Mesodermal cell (in vitro differentiated cells): ENCODE measurements around the gene ARL5B.
A peak's percentile ranks its signal among the peaks of the same experiment; 100 is the strongest.
"Not testable (repeated sequence)": the region's sequence is repeated elsewhere in the genome, so short reads cannot be mapped to it uniquely, and the experiment has no call there.

ENCODE experiments used
- H3K27ac ChIP-seq: 2 replicates; pipeline ENCODE4 v1.7.0; 2013; ENCODE audit warnings: mild to moderate bottlenecking, low read depth, low read length, moderate library complexity; ENCODE audit not compliant: severe bottlenecking
- H3K36me3 ChIP-seq: 2 replicates; pipeline ENCODE4 v1.7.1; 2013; ENCODE audit warnings: mild to moderate bottlenecking, low read length, moderate library complexity; ENCODE audit not compliant: control insufficient read depth, insufficient read depth
- H3K4me1 ChIP-seq: one replicate; pipeline ENCODE4 v1.7.1; 2013; ENCODE audit warnings: mild to moderate bottlenecking, low read length; ENCODE audit not compliant: insufficient read depth, control insufficient read depth, poor library complexity, severe bottlenecking
- H3K4me3 ChIP-seq: 2 replicates; pipeline ENCODE4 v1.7.0; 2013; ENCODE audit warnings: low read length, control low read depth, mild to moderate bottlenecking; ENCODE audit not compliant: insufficient read depth, poor library complexity, severe bottlenecking; ENCODE audit errors: extremely low read depth
- H3K9me3 ChIP-seq: 2 replicates; pipeline ENCODE4 v1.7.1; 2013; ENCODE audit warnings: mild to moderate bottlenecking, low read length, moderate library complexity; ENCODE audit not compliant: control insufficient read depth
- WGBS, 2 experiments: methylation state at CpG; one replicate each; pipeline ENCODE4 v1.1.5; 2013; ENCODE audit warnings: missing lambda C conversion rate in 2 of 2; ENCODE audit not compliant: insufficient coverage in 2 of 2; 5-methylcytosine and 5-hydroxymethylcytosine counted together

Gene ARL5B

GRCh38 chr10:18635995-18636394 is 23.2 kb upstream of the ARL5B start:
- H3K27ac ChIP-seq: no peak overlapping the region
- peaks cover 11% of the 10 kb centered on the region for H3K36me3 ChIP-seq
- H3K4me1 ChIP-seq: no peaks in the 10 kb centered on the region
- H3K9me3 ChIP-seq: no peaks in the 10 kb centered on the region
- WGBS, 2 experiments: 100% methylated on average over 3 of the region's 4 CpGs; no CpG with 5 or more reads in 1 of the 2 experiments
- H3K4me3 ChIP-seq: no peak overlapping the region

DNA sequence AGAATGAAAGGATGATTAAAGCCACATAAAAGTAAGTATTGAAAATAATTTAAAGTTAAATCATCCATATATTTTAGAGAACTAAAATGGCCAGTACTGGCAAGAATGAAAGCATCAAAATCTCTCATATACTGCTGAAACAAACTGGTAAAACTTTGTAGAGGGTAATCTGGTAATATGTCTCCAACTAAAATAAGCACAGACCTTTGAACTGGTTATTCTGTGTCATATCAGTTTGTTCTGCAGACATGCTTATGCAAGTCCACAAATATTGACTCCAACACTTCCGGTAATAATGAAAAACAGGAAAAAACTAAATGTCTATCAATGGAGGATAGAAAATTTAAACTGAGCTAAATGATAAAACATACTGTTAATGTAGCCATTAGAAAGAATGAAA is 21.8 kb upstream of the ARL5B start:
- not testable (repeated sequence) for H3K4me3 ChIP-seq, H3K4me1 ChIP-seq, H3K9me3 ChIP-seq, H3K27ac ChIP-seq
- peaks cover 16% of the 10 kb centered on the region for H3K36me3 ChIP-seq
- no CpG with 5 or more reads among the region's 1 CpG for WGBS, 2 experiments

DNA sequence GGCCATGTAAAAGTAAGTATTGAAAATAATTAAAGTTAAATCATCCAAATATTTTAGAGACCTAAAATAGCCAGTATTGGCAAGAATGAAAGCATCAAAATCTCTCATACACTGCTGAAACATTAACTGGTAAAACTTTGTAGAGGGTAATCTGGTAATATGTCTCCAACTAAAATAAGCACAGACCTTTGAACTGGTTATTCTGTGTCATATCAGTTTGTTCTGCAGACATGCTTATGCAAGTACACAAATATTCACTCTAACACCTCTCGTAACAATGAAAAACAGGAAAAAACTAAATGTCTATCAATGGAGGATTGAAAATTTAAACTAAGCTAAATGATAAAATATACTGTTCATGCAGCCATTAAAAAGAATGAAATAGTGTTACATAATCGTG is 19.5 kb upstream of the ARL5B start:
- not testable (repeated sequence) for H3K27ac ChIP-seq

GRCh38 chr10:18647151-18647550 is 12.1 kb upstream of the ARL5B start:
- H3K27ac ChIP-seq: no peak overlapping the region
- H3K4me1 ChIP-seq: no peaks in the 10 kb centered on the region
- 83 to 100% methylated on average over 1 to 2 of the region's 2 CpGs for WGBS, 2 experiments
- no peak overlapping the region for H3K4me3 ChIP-seq
- H3K9me3 ChIP-seq: no peaks in the 10 kb centered on the region
- peaks cover 26% of the 10 kb centered on the region for H3K36me3 ChIP-seq

More for the DNA sequence above, 19.5 kb upstream of the ARL5B start:
- H3K4me1 ChIP-seq, H3K9me3 ChIP-seq, H3K4me3 ChIP-seq: not testable (repeated sequence)
- H3K36me3 ChIP-seq: peaks cover 23% of the 10 kb centered on the region
- no CpG with 5 or more reads among the region's 2 CpGs for WGBS, 2 experiments

DNA sequence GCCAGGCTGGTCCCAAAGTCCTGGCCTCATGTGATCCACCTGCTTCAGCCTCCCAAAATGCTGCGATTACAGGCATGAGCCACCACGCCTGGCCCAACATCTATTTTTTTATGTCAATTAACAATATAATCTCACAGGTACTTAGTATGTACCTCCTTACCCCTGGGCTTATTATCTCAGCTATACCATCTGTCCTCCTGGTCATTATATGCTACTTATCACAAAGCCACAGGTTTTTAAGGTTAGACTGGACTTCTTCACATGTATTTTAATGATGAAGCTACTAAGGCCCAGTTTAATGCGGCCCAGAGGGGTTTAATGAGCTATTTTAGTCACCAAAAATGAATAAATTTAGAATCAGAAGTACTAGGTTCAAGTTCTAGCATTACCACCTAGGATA is 11.3 kb upstream of the ARL5B start:
- 95 to 100% methylated on average over 2 of the region's 3 CpGs for WGBS, 2 experiments
- H3K9me3 ChIP-seq: no peaks in the 10 kb centered on the region
- H3K27ac ChIP-seq: no peak overlapping the region
- H3K4me3 ChIP-seq: no peak overlapping the region
- peaks cover 23% of the 10 kb centered on the region for H3K36me3 ChIP-seq
- no peaks in the 10 kb centered on the region for H3K4me1 ChIP-seq

- Histone ChIP-seq H3K9me3 (no peaks in the 10 kb centered on the region), H3K4me3 (peak overlapping the region; percentile 76), H3K27ac (no peak overlapping the region), H3K36me3 (peaks cover 18% of the 10 kb centered on the region), H3K4me1 (no peaks in the 10 kb centered on the region)
- 83 to 84% methylated on average over 5 of the region's 7 CpGs for WGBS, 2 experiments
Measured at GRCh38 chr10:18649364-18649959, 9.8 kb upstream of the ARL5B start.

GRCh38 chr10:18650404-18650997 is 8.7 kb upstream of the ARL5B start:
- Histone ChIP-seq H3K9me3 (no peaks in the 10 kb centered on the region), H3K4me1 (no peaks in the 10 kb centered on the region), H3K36me3 (peaks cover 18% of the 10 kb centered on the region), H3K27ac (no peak overlapping the region), H3K4me3 (peak overlapping the region; percentile 76)
- WGBS, 2 experiments: 5 to 7% methylated on average over 5 of the region's 6 CpGs

DNA sequence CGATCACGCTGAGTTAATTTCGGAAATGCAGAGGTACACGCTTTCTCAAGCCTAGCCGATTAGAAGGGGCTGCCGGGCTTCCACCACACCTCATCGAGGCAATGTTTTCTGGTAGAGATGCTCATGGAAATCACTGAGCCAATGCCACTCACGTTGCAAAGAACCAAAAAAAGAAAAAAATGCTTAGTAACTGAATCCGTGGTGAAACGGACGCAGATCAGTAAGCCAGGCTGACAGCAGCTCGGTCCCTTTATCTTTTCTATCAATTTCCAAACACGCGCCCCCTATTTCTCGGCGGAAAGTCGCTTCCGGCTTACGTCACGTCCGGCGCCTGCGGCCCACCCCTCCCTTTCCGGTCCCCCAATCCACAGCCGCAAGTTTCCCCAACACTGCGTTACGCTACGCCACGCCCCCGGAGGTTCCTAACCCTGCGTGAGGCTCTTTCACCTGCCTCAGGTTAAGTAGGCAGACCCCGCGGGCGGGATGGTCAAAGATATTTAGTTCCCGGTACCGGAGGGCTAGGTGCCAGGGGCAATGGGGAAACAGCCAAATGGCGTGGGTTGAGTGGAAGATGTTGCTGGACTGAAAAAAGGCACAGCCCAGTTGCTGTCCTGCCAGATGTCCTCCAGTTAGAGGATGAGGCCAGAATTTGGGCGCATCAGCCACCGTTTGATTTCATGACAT is 7.8 kb upstream of the ARL5B start, which contains the start of gene NSUN6:
Gene NSUN6 (minus strand): TSS at position 264 of the 684 bp plus-strand sequence. CDS start 384 bp downstream, outside the sequence.
- H3K4me3 ChIP-seq: peak within 1 kb of the TSS; percentile 76
- no peaks in the 10 kb centered on the region for H3K9me3 ChIP-seq
- H3K27ac ChIP-seq: peak within 1 kb of the TSS; percentile 77
- no peaks in the 10 kb centered on the region for H3K4me1 ChIP-seq
- peaks cover 8% of the 10 kb centered on the region for H3K36me3 ChIP-seq
- 0 to 2% methylated on average over 29 of the region's 39 CpGs for WGBS, 2 experiments

- no peaks in the 10 kb centered on the region for H3K36me3 ChIP-seq
- no peak overlapping the region for H3K27ac ChIP-seq
- no peak overlapping the region for H3K4me3 ChIP-seq
- H3K4me1 ChIP-seq: no peaks in the 10 kb centered on the region
- no peaks in the 10 kb centered on the region for H3K9me3 ChIP-seq
- WGBS, 2 experiments: 88% methylated on average over 2 of the region's 3 CpGs; no CpG with 5 or more reads in 1 of the 2 experiments
Measured at GRCh38 chr10:18653112-18653511, 6.1 kb upstream of the ARL5B start.

GRCh38 chr10:18656724-18657123 is 2.5 kb upstream of the ARL5B start:
- 83% methylated on average over 1 of the region's 3 CpGs; no CpG with 5 or more reads in 1 of the 2 experiments for WGBS, 2 experiments
- Histone ChIP-seq H3K9me3 (no peaks in the 10 kb centered on the region), H3K27ac (no peak overlapping the region), H3K4me3 (no peak overlapping the region), H3K36me3 (peaks cover 6% of the 10 kb centered on the region), H3K4me1 (no peaks in the 10 kb centered on the region)
